A673 (cell line): ENCODE results near the gene CCL3. TPM values are rescaled to one million over a fixed set of nuclear protein-coding genes. Genes with fewer than 3 reads are reported as not detected.

Experiments used
- BruUV-seq: library from RNA; stranded (reverse); fragments of 400-500 nt; replicated peaks from 2 replicates; lab custom pipeline; 2021; lab: Mats Ljungman, UMichigan
- CTCF ChIA-PET: fragments of 300-600 bp; sonication (Branson Sonifier 250); formaldehyde crosslinking; loops from one replicate; lab custom pipeline; 2022; ENCODE audit warnings: antibody characterized with exemption; lab: Charles Lee
- POLR2A ChIA-PET: fragments of 300-600 bp; sonication (Branson Sonifier 250); formaldehyde crosslinking; loops from one replicate; lab custom pipeline; 2022; ENCODE audit warnings: antibody characterized with exemption; ENCODE audit not compliant: low non-redundant PET; lab: Charles Lee
- DNase-seq: peaks from one replicate; pipeline ENCODE4 v3.0.0-alpha.2; 2015; ENCODE audit warnings: low spot score
- H3K27ac ChIP-seq: fragments of 200-600 bp; sonication (generic); 2 replicates; pipeline ENCODE4 v1.5.1; 2016; ENCODE audit warnings: mixed run types, low read depth, mild to moderate bottlenecking, mixed read lengths, antibody characterized with exemption, low read length; ENCODE audit not compliant: poor library complexity, severe bottlenecking
- H3K27me3 ChIP-seq: fragments of 200-600 bp; sonication (generic); replicated peaks from 2 replicates; pipeline ENCODE4 v1.6.1; 2017; ENCODE audit warnings: mixed run types, low read depth, mild to moderate bottlenecking, mixed read lengths, antibody characterized with exemption, low read length; ENCODE audit not compliant: insufficient read depth, poor library complexity
- H3K36me3 ChIP-seq: fragments of 200-600 bp; sonication (generic); 2 replicates; pipeline ENCODE4 v1.6.1; 2016; ENCODE audit warnings: mixed run types, mild to moderate bottlenecking, mixed read lengths, antibody characterized with exemption, low read length; ENCODE audit not compliant: insufficient read depth, poor library complexity, severe bottlenecking
- H3K4me1 ChIP-seq: fragments of 200-600 bp; sonication (generic); 2 replicates; pipeline ENCODE4 v1.6.1; 2017; ENCODE audit warnings: mixed run types, mild to moderate bottlenecking, mixed read lengths, antibody characterized with exemption, low read length; ENCODE audit not compliant: insufficient read depth, poor library complexity, severe bottlenecking
- H3K4me3 ChIP-seq: fragments of 200-600 bp; sonication (generic); 2 replicates; pipeline ENCODE4 v1.5.1; 2016; ENCODE audit warnings: low read depth, mixed run types, mild to moderate bottlenecking, mixed read lengths, low read length; ENCODE audit not compliant: poor library complexity, severe bottlenecking
- H3K9me3 ChIP-seq: fragments of 200-600 bp; sonication (generic); 2 replicates; pipeline ENCODE4 v1.6.1; 2016; ENCODE audit warnings: mixed run types, low read depth, mild to moderate bottlenecking, mixed read lengths, antibody characterized with exemption, low read length; ENCODE audit not compliant: poor library complexity, severe bottlenecking
- EZH2 ChIP-seq: fragments of 200-600 bp; sonication (generic); IDR thresholded peaks from 2 replicates; pipeline ENCODE4 v1.6.1; 2017; ENCODE audit warnings: borderline replicate concordance, low read depth, mild to moderate bottlenecking, mixed read lengths, antibody characterized with exemption, low read length; ENCODE audit not compliant: poor library complexity, severe bottlenecking
- intact Hi-C: fragments of 100-400 bp; cut with micrococcal nuclease; formaldehyde crosslinking; loops from one replicate; pipeline ENCODE4 v1.10.0; 2022; ENCODE audit not compliant: unreplicated experiment
- total RNA-seq: library from RNA; stranded (reverse); gene quantifications from 2 replicates; pipeline ENCODE4 v1.2.3, GENCODE V29; 2021
- TF ChIP-seq, protein P1 (sequence below): fragments of 300-800, 200-600 bp; sonication (generic); conservative IDR thresholded peaks from 2 replicates; pipeline ENCODE4 v1.5.1; 2017; ENCODE audit warnings: low read depth, mild to moderate bottlenecking, antibody characterized with exemption, low read length, moderate library complexity, mixed read lengths

CCL3 gene
- total RNA-seq, 1 experiment from 2014 or later = not detected

DNA sequence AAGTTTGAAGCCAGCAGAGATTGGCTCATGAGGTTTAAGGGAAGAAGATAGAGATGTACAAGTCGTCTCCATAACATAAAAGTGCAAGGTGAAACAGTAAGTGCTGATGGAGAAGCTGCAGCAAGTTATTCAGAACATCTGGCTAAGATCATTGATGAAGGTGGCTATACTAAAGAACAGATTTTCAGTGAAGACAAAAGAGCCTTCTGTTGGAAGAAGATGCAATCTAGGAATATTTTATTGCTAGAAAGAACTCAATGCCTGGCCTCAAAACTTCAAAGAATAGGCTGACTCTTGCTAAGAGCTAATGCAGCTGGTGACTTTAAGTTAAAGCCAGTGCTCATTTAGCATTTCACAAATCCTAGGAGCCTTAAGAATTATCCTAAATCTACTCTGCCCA is 39.7 kb upstream of the CCL3 start:
- ChIA-PET CTCF (no interaction called here), POLR2A (no interaction called here)
- no peak for TF ChIP-seq EZH2
- TF ChIP-seq, protein P1, sequence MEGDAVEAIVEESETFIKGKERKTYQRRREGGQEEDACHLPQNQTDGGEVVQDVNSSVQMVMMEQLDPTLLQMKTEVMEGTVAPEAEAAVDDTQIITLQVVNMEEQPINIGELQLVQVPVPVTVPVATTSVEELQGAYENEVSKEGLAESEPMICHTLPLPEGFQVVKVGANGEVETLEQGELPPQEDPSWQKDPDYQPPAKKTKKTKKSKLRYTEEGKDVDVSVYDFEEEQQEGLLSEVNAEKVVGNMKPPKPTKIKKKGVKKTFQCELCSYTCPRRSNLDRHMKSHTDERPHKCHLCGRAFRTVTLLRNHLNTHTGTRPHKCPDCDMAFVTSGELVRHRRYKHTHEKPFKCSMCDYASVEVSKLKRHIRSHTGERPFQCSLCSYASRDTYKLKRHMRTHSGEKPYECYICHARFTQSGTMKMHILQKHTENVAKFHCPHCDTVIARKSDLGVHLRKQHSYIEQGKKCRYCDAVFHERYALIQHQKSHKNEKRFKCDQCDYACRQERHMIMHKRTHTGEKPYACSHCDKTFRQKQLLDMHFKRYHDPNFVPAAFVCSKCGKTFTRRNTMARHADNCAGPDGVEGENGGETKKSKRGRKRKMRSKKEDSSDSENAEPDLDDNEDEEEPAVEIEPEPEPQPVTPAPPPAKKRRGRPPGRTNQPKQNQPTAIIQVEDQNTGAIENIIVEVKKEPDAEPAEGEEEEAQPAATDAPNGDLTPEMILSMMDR = no peak
- BruUV-seq = no TSS peak
- Histone ChIP-seq H3K9me3 (no peaks in the 10 kb centered on the region), H3K27ac (no peak overlapping the region), H3K4me1 (no peaks in the 10 kb centered on the region), H3K27me3 (no peaks in the 10 kb centered on the region), H3K4me3 (no peak overlapping the region), H3K36me3 (no peaks in the 10 kb centered on the region)
- intact Hi-C loops = no loop called here
- no peak for DNase-seq

DNA sequence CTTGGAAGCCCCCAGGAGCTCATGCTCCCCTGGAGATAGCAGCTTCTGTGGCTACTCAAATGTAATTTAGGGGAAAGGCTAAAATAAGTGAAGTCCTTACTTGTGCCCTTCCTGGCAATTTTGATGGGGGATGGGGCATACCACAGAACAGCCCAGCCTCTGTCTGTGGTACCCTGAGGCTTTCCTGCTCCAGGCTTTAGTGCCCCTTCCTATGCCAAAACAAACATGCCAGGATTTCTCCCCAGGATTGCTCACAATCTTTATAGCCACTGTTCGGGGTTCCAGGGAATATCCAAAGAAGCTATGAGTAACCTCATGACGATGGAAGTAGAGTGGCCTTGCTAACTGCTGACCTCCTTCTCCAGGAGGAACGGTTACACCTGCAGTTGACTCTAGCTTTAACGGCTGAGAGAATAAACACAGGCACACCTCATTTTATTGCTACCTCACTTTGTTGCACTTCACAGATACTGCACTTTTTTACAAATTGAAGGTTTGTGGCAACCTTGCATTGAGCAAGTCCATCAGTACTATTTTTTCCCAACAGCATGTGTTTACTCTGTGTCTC is 38.6 kb upstream of the CCL3 start:
- intact Hi-C loops = no loop called here
- no TSS peak for BruUV-seq
- Histone ChIP-seq H3K4me3 (no peak overlapping the region), H3K27ac (no peak overlapping the region), H3K9me3 (no peaks in the 10 kb centered on the region), H3K4me1 (no peaks in the 10 kb centered on the region), H3K27me3 (no peaks in the 10 kb centered on the region), H3K36me3 (no peaks in the 10 kb centered on the region)
- ChIA-PET CTCF (no interaction called here), POLR2A (no interaction called here)
- no peak for TF ChIP-seq EZH2
- TF ChIP-seq, protein P1 = no peak
- DNase-seq = no peak

- TF ChIP-seq, protein P1 = no peak
- TF ChIP-seq EZH2 = no peak
- DNase-seq = no peak
- intact Hi-C loops = no loop called here
- no peaks in the 10 kb centered on the region for H3K9me3 ChIP-seq
- ChIA-PET CTCF (no interaction called here), POLR2A (no interaction called here)
- no peaks in the 10 kb centered on the region for H3K27me3 ChIP-seq
- H3K27ac ChIP-seq = no peak overlapping the region
- no TSS peak for BruUV-seq
- H3K4me1 ChIP-seq = no peaks in the 10 kb centered on the region
- no peak overlapping the region for H3K4me3 ChIP-seq
- H3K36me3 ChIP-seq = no peaks in the 10 kb centered on the region
These were observed 38.0 kb upstream of the CCL3 start for GRCh38 chr17:36127911-36128310.
